HG03280 (cell line): Measurements from ENCODE around the gene SH3RF3.

Source experiments
- ATAC-seq: cut with Tn5 transposase; IDR thresholded peaks from one replicate; pipeline ENCODE4 v1.9.1; 2021; ENCODE audit warnings: mild to moderate bottlenecking, moderate library complexity; ENCODE audit not compliant: unreplicated experiment

Gene SH3RF3

GRCh38 chr2:109456776-109457175 is 327.8 kb downstream of the SH3RF3 start:
- no peak for ATAC-seq

- no peak for ATAC-seq
Observed at GRCh38 chr2:109457366-109457765, 328.4 kb downstream of the SH3RF3 start.

- no peak for ATAC-seq
Observed at GRCh38 chr2:109457794-109458193, 328.8 kb downstream of the SH3RF3 start.

GRCh38 chr2:109458512-109458911 is 329.5 kb downstream of the SH3RF3 start:
- ATAC-seq: no peak

- ATAC-seq: no peak
Observed at GRCh38 chr2:109459485-109459884, 330.5 kb downstream of the SH3RF3 start.

GRCh38 chr2:109460553-109461324 is 331.7 kb downstream of the SH3RF3 start:
- no peak for ATAC-seq

GRCh38 chr2:109463236-109463635 is 334.2 kb downstream of the SH3RF3 start:
- ATAC-seq: no peak

- ATAC-seq: no peak
Observed at GRCh38 chr2:109463891-109464290, 334.9 kb downstream of the SH3RF3 start.

- ATAC-seq: no peak
Observed at GRCh38 chr2:109466674-109467575, 337.9 kb downstream of the SH3RF3 start.

- no peak for ATAC-seq
Observed at GRCh38 chr2:109467701-109468100, 338.7 kb downstream of the SH3RF3 start.

GRCh38 chr2:109468893-109469292 is 339.9 kb downstream of the SH3RF3 start:
- no peak for ATAC-seq

- ATAC-seq: no peak
Observed at GRCh38 chr2:109471658-109472057, 342.7 kb downstream of the SH3RF3 start.

- no peak for ATAC-seq
Observed at GRCh38 chr2:109472331-109472959, 343.4 kb downstream of the SH3RF3 start.

GRCh38 chr2:109472974-109473373 is 344.0 kb downstream of the SH3RF3 start:
- no peak for ATAC-seq

- ATAC-seq: no peak
Observed at GRCh38 chr2:109473616-109474318, 344.8 kb downstream of the SH3RF3 start.

- ATAC-seq: no peak
Observed at GRCh38 chr2:109474319-109474825, 345.4 kb downstream of the SH3RF3 start.

- no peak for ATAC-seq
Observed at GRCh38 chr2:109475531-109476210, 346.7 kb downstream of the SH3RF3 start.

GRCh38 chr2:109476641-109477441 is 347.8 kb downstream of the SH3RF3 start:
- ATAC-seq: no peak

- ATAC-seq: no peak
Observed at GRCh38 chr2:109478906-109479493, 350.0 kb downstream of the SH3RF3 start.
